Upper lobe of left lung (tissue), 4 donors: ENCODE data around the gene PM20D2.

ENCODE experiments used
- CTCF ChIP-seq, 6 experiments: fragments of 450-650 bp in 4 of 6; fragments of 200-600 bp in 2 of 6; sonication (generic) in 2 of 6; IDR thresholded peaks; one replicate each; pipeline ENCODE4 v1.5.1; 2016 to 2019; ENCODE audit warnings: antibody characterized with exemption in 6 of 6
- EP300 ChIP-seq, 4 donors: sonication (generic); formaldehyde crosslinking; IDR thresholded peaks; one replicate each; pipeline ENCODE4 v1.5.1; 2017; ENCODE audit warnings: antibody characterized with exemption in 4 of 4, control low read depth in 2 of 4
- POLR2A ChIP-seq, 4 donors: fragments of 450-650 bp; IDR thresholded peaks; one replicate each; pipeline ENCODE4 v1.5.1; 2016 to 2017; ENCODE audit warnings: antibody characterized with exemption in 4 of 4, mild to moderate bottlenecking in 2 of 4

- no peak for TF ChIP-seq POLR2A (IDR thresholded peaks at IDR 0.05)
- TF ChIP-seq CTCF (IDR thresholded peaks at IDR 0.05) = no peak
- TF ChIP-seq EP300 (IDR thresholded peaks at IDR 0.05) = no peak
These were observed 51.3 kb downstream of the PM20D2 start for GRCh38 chr6:89197141-89197540.
